ENCODE measurements around the gene SMPD4.
"Not testable (repeated sequence)": the region's sequence is repeated elsewhere in the genome, so short reads cannot be mapped to it uniquely, and the experiment has no call there.

DNA sequence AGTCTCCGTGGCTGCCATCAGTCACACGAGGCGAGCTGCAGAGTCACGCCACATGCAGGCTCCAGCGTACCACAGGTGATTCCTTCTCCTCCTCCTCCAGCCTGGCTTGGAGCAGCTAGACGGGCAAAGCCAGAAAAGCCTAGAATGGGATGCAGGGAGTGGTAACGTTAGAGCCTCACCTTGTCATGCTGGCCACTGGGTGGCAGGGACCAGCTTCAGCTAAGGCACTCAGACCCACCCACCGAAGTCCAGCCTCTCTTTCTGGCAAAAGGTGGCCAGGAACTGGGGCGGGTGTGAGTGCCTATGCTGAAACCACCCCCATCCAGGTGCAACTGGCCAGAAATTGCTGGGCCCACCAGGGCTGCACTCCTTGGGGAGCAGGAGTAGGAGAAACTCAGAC, 53.7 kb downstream of the SMPD4 start:
- TF ChIP-seq, protein P1, sequence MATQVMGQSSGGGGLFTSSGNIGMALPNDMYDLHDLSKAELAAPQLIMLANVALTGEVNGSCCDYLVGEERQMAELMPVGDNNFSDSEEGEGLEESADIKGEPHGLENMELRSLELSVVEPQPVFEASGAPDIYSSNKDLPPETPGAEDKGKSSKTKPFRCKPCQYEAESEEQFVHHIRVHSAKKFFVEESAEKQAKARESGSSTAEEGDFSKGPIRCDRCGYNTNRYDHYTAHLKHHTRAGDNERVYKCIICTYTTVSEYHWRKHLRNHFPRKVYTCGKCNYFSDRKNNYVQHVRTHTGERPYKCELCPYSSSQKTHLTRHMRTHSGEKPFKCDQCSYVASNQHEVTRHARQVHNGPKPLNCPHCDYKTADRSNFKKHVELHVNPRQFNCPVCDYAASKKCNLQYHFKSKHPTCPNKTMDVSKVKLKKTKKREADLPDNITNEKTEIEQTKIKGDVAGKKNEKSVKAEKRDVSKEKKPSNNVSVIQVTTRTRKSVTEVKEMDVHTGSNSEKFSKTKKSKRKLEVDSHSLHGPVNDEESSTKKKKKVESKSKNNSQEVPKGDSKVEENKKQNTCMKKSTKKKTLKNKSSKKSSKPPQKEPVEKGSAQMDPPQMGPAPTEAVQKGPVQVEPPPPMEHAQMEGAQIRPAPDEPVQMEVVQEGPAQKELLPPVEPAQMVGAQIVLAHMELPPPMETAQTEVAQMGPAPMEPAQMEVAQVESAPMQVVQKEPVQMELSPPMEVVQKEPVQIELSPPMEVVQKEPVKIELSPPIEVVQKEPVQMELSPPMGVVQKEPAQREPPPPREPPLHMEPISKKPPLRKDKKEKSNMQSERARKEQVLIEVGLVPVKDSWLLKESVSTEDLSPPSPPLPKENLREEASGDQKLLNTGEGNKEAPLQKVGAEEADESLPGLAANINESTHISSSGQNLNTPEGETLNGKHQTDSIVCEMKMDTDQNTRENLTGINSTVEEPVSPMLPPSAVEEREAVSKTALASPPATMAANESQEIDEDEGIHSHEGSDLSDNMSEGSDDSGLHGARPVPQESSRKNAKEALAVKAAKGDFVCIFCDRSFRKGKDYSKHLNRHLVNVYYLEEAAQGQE (IDR thresholded peaks at IDR 0.05) = not testable (repeated sequence)
- TF ChIP-seq RNF2 (IDR thresholded peaks at IDR 0.05; ENCODE audit: borderline replicate concordance, low read depth); POLR2A (IDR thresholded peaks at IDR 0.05; ENCODE audit: low read length): not testable (repeated sequence)
- TF ChIP-seq, protein P2, sequence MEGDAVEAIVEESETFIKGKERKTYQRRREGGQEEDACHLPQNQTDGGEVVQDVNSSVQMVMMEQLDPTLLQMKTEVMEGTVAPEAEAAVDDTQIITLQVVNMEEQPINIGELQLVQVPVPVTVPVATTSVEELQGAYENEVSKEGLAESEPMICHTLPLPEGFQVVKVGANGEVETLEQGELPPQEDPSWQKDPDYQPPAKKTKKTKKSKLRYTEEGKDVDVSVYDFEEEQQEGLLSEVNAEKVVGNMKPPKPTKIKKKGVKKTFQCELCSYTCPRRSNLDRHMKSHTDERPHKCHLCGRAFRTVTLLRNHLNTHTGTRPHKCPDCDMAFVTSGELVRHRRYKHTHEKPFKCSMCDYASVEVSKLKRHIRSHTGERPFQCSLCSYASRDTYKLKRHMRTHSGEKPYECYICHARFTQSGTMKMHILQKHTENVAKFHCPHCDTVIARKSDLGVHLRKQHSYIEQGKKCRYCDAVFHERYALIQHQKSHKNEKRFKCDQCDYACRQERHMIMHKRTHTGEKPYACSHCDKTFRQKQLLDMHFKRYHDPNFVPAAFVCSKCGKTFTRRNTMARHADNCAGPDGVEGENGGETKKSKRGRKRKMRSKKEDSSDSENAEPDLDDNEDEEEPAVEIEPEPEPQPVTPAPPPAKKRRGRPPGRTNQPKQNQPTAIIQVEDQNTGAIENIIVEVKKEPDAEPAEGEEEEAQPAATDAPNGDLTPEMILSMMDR (IDR thresholded peaks at IDR 0.05) = not testable (repeated sequence)
- TF ChIP-seq, protein P3, sequence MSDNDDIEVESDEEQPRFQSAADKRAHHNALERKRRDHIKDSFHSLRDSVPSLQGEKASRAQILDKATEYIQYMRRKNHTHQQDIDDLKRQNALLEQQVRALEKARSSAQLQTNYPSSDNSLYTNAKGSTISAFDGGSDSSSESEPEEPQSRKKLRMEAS (IDR thresholded peaks at IDR 0.05) = not testable (repeated sequence)
- TF ChIP-seq, protein P4, sequence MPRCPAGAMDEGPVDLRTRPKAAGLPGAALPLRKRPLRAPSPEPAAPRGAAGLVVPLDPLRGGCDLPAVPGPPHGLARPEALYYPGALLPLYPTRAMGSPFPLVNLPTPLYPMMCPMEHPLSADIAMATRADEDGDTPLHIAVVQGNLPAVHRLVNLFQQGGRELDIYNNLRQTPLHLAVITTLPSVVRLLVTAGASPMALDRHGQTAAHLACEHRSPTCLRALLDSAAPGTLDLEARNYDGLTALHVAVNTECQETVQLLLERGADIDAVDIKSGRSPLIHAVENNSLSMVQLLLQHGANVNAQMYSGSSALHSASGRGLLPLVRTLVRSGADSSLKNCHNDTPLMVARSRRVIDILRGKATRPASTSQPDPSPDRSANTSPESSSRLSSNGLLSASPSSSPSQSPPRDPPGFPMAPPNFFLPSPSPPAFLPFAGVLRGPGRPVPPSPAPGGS (IDR thresholded peaks at IDR 0.05) = not testable (repeated sequence)
